Activated naive CD4-positive, alpha-beta T cell treated with anti-CD3 and anti-CD28 coated beads, Interleukin-2, amount 50 U/mL, for 24 hours (primary cell): ENCODE measurements around the gene C10orf90.

Source experiments
- H3K27ac Mint-ChIP-seq: one replicate; pipeline ENCODE4 v1.8.0; 2021; ENCODE audit warnings: mild to moderate bottlenecking, mixed read lengths
- H3K27me3 Mint-ChIP-seq: one replicate; pipeline ENCODE4 v1.8.0; 2021; ENCODE audit warnings: mixed read lengths
- H3K36me3 Mint-ChIP-seq: one replicate; pipeline ENCODE4 v1.8.0; 2021; ENCODE audit warnings: mixed read lengths
- H3K4me1 Mint-ChIP-seq: one replicate; pipeline ENCODE4 v1.8.0; 2021; ENCODE audit warnings: mixed read lengths
- H3K4me3 Mint-ChIP-seq: one replicate; pipeline ENCODE4 v1.8.0; 2021; ENCODE audit warnings: mild to moderate bottlenecking, mixed read lengths
- H3K9me3 Mint-ChIP-seq: one replicate; pipeline ENCODE4 v1.8.0; 2021; ENCODE audit warnings: mixed read lengths

The C10orf90 gene

DNA sequence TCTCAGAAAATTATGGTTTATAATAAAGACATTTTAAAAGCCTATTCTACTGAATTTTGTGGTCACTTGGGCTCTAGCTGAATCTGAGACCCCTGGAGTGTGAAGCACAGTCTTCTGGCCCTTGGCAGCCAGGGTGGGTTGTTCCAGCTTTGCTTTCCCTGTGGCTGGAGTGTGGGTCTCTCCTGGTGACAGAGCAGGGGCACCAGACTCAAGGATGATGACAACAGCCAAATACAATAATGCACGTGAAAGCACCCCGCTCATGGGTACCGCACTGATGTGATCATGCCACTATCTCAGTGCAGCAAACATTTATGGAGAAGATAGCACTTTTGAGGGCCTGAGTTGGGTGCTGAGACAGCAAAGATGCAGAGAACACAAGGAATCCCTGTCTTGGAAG is 147.4 kb downstream of the C10orf90 start:
- no peaks in the 10 kb centered on the region for H3K9me3 Mint-ChIP-seq
- H3K36me3 Mint-ChIP-seq, result no peaks in the 10 kb centered on the region
- no peak overlapping the region for H3K4me3 Mint-ChIP-seq
- H3K27ac Mint-ChIP-seq, result no peak overlapping the region
- H3K4me1 Mint-ChIP-seq, result no peaks in the 10 kb centered on the region
- peaks cover 4% of the 10 kb centered on the region for H3K27me3 Mint-ChIP-seq

- Mint-ChIP-seq H3K27me3 (no peaks in the 10 kb centered on the region), H3K27ac (no peak overlapping the region), H3K9me3 (no peaks in the 10 kb centered on the region), H3K4me1 (no peaks in the 10 kb centered on the region), H3K36me3 (no peaks in the 10 kb centered on the region), H3K4me3 (no peak overlapping the region)
Observed at GRCh38 chr10:126521399-126521798, 149.1 kb downstream of the C10orf90 start.

DNA sequence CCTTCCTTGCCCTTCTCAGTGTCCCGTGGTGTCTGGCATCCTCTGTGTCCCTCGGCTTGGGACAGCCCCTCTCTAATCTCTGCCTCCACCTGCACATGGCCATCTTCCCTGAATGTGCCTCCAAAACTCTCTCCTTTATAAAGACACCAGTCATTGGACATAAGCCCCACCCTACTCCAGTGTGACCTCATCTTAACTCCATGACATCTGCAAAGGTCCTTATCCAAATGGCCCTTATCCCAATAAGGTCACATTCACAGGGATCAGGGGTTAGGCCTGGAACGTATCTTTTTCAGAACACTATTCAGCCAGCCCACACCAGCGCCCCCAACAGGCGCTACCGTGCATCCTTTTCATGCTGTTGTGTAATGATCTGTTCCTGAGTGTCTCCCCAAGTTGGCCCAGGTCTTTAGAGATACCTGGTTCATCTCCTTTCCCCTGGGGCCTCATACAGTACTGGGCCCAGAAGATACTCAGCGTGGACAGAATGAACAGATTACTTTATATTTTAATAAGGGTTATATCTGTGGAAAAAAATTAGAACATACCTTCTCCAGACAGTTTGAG is 149.7 kb downstream of the C10orf90 start:
- Mint-ChIP-seq H3K4me3 (no peak overlapping the region), H3K36me3 (no peaks in the 10 kb centered on the region), H3K9me3 (no peaks in the 10 kb centered on the region), H3K27ac (no peak overlapping the region), H3K4me1 (no peaks in the 10 kb centered on the region), H3K27me3 (no peaks in the 10 kb centered on the region)

- H3K9me3 Mint-ChIP-seq, result no peaks in the 10 kb centered on the region
- no peak overlapping the region for H3K27ac Mint-ChIP-seq
- no peaks in the 10 kb centered on the region for H3K36me3 Mint-ChIP-seq
- H3K4me1 Mint-ChIP-seq, result no peaks in the 10 kb centered on the region
- no peak overlapping the region for H3K4me3 Mint-ChIP-seq
- no peaks in the 10 kb centered on the region for H3K27me3 Mint-ChIP-seq
Observed at GRCh38 chr10:126519992-126520391, 150.5 kb downstream of the C10orf90 start.

GRCh38 chr10:126519185-126519584 is 151.3 kb downstream of the C10orf90 start:
- no peaks in the 10 kb centered on the region for H3K9me3 Mint-ChIP-seq
- H3K4me1 Mint-ChIP-seq, result no peaks in the 10 kb centered on the region
- H3K27ac Mint-ChIP-seq, result no peak overlapping the region
- H3K4me3 Mint-ChIP-seq, result no peak overlapping the region
- no peaks in the 10 kb centered on the region for H3K27me3 Mint-ChIP-seq
- no peaks in the 10 kb centered on the region for H3K36me3 Mint-ChIP-seq

- Mint-ChIP-seq H3K9me3 (no peaks in the 10 kb centered on the region), H3K27me3 (no peaks in the 10 kb centered on the region), H3K4me1 (no peaks in the 10 kb centered on the region), H3K36me3 (no peaks in the 10 kb centered on the region), H3K27ac (no peak overlapping the region), H3K4me3 (no peak overlapping the region)
Observed at GRCh38 chr10:126518218-126519080, 152.0 kb downstream of the C10orf90 start.

- Mint-ChIP-seq H3K4me1 (no peaks in the 10 kb centered on the region), H3K4me3 (no peak overlapping the region), H3K36me3 (no peaks in the 10 kb centered on the region), H3K27me3 (no peaks in the 10 kb centered on the region), H3K27ac (no peak overlapping the region), H3K9me3 (no peaks in the 10 kb centered on the region)
Observed at GRCh38 chr10:126516515-126516914, 154.0 kb downstream of the C10orf90 start.

DNA sequence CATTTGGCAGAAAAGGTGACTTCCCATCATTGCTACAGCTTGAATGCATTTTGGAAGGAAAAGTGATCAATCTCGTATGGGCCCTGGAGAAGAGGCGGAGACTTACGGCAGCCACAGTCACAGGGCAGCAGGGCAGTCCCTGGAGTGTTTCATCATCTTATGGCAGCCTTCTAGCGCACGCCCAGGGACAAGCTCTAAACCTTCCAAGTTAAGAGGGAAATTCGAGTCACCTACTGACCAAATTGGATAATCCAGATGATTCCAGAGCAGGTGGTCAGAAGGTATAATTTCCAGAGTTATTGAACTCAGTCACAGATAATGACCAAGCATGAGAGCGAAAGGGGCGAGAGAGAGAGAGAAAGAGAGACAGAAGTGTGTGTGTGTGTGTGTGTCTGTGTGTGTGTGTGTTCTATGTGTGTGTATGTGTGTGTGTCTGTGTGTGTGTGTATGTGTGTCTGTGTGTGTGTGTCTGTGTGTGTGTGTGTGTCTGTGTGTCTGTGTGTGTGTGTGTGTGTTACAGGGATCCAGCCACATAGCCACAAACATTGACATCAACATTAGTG is 158.5 kb downstream of the C10orf90 start:
- Mint-ChIP-seq H3K4me3 (no peak overlapping the region), H3K27me3 (no peaks in the 10 kb centered on the region), H3K36me3 (no peaks in the 10 kb centered on the region), H3K9me3 (no peaks in the 10 kb centered on the region), H3K4me1 (no peaks in the 10 kb centered on the region), H3K27ac (no peak overlapping the region)

GRCh38 chr10:126509182-126509581 is 161.3 kb downstream of the C10orf90 start:
- Mint-ChIP-seq H3K4me3 (no peak overlapping the region), H3K27ac (no peak overlapping the region), H3K36me3 (no peaks in the 10 kb centered on the region), H3K27me3 (no peaks in the 10 kb centered on the region), H3K4me1 (no peaks in the 10 kb centered on the region), H3K9me3 (no peaks in the 10 kb centered on the region)

- no peak overlapping the region for H3K4me3 Mint-ChIP-seq
- H3K36me3 Mint-ChIP-seq, result no peaks in the 10 kb centered on the region
- H3K27ac Mint-ChIP-seq, result no peak overlapping the region
- no peaks in the 10 kb centered on the region for H3K4me1 Mint-ChIP-seq
- no peaks in the 10 kb centered on the region for H3K27me3 Mint-ChIP-seq
- no peaks in the 10 kb centered on the region for H3K9me3 Mint-ChIP-seq
Observed at GRCh38 chr10:126508535-126509040, 161.9 kb downstream of the C10orf90 start.

- H3K9me3 Mint-ChIP-seq, result no peaks in the 10 kb centered on the region
- peaks cover 2% of the 10 kb centered on the region for H3K27me3 Mint-ChIP-seq
- H3K27ac Mint-ChIP-seq, result no peak overlapping the region
- H3K36me3 Mint-ChIP-seq, result no peaks in the 10 kb centered on the region
- H3K4me3 Mint-ChIP-seq, result no peak overlapping the region
- no peaks in the 10 kb centered on the region for H3K4me1 Mint-ChIP-seq
Observed at GRCh38 chr10:126504761-126505112, 165.8 kb downstream of the C10orf90 start.

DNA sequence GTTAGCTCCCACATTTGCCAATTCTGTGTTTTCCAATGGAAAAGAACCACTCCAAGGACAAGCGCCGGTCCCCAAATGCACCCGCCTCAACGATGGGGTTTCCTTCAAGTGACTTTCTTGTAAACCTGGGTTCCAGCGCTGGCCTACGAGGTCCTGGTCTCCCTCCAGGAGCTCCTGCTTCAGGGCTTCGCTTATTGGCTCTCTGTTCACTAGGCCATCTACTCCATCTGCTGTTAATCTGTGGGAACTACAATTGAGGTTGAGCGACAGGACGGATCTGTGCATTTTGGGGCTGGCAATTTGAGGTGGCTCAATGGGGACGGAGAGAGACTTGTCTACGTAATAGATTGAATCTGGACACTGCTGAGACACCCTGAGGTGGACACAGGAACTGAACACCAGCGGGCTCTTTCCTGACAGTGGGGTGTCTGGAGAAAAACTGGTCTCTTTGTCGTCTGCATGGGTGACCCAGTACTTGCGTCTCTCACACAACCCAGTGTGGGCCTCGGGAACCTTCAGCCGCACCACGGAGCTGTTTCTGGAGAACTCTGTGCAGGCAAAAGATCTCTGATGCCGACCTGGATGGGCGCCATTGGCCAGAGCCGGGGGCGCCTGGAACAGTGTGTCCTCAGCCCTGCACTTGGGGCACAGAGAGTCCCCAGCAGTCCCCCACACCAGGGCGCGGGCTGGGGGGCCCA is 166.3 kb downstream of the C10orf90 start:
- Mint-ChIP-seq H3K4me1 (no peaks in the 10 kb centered on the region), H3K27me3 (peaks cover 2% of the 10 kb centered on the region), H3K9me3 (no peaks in the 10 kb centered on the region), H3K36me3 (no peaks in the 10 kb centered on the region), H3K4me3 (no peak overlapping the region), H3K27ac (no peak overlapping the region)

DNA sequence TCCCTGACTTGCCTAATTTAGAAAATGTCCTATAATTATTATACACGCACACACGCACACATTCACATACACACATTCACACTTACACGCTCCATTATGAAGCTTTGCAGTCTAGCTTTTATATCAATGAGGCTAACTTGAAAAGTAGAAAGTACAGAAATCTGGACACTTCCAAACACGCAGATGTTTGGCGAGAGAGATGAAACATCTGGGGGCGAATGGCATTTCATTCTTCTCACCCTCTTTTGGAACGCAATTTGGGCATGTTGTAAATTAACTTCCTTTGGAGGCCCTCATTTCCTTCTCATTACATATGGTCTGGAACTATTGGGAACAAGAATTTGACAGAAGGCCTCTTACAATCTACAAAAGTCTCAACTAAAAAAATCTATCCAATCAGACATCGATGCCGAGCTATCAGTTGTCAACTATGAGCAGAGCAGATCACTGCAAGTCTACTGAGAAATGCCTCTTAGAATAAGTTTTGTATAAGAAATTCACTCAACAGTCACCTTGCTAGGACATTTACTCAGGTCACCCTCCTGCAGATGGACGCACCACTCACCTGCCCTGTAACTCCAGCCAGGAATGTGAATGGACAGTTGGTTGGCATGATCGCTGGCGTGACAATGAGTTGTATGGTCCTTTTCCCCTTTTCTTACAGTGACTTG is 167.0 kb downstream of the C10orf90 start:
- H3K4me1 Mint-ChIP-seq, result no peaks in the 10 kb centered on the region
- no peaks in the 10 kb centered on the region for H3K9me3 Mint-ChIP-seq
- H3K27ac Mint-ChIP-seq, result no peak overlapping the region
- no peaks in the 10 kb centered on the region for H3K36me3 Mint-ChIP-seq
- H3K27me3 Mint-ChIP-seq, result peaks cover 2% of the 10 kb centered on the region
- no peak overlapping the region for H3K4me3 Mint-ChIP-seq

DNA sequence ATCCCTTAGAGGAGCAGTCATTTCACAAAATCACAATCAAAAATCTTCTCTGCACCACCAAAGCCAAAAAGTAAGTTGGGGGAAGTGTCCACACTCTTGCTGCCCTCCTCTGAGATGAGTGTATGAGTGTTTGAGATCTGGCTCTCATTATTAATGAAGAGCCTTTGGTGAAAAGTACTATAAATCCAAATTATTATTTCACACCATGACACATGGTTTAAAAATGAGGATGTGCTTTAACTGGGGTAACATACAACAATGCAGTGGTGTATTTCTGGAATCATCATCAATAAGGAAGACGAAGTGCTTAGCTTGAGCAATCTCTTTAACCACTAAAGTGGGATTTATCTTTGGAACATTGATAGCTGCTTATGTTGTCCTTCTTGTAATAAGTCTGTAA is 168.1 kb downstream of the C10orf90 start:
- H3K4me3 Mint-ChIP-seq, result no peak overlapping the region
- no peaks in the 10 kb centered on the region for H3K9me3 Mint-ChIP-seq
- peaks cover 2% of the 10 kb centered on the region for H3K27me3 Mint-ChIP-seq
- no peaks in the 10 kb centered on the region for H3K4me1 Mint-ChIP-seq
- no peak overlapping the region for H3K27ac Mint-ChIP-seq
- H3K36me3 Mint-ChIP-seq, result no peaks in the 10 kb centered on the region

- H3K27me3 Mint-ChIP-seq, result peaks cover 2% of the 10 kb centered on the region
- no peaks in the 10 kb centered on the region for H3K9me3 Mint-ChIP-seq
- no peak overlapping the region for H3K4me3 Mint-ChIP-seq
- H3K27ac Mint-ChIP-seq, result no peak overlapping the region
- no peaks in the 10 kb centered on the region for H3K36me3 Mint-ChIP-seq
- no peaks in the 10 kb centered on the region for H3K4me1 Mint-ChIP-seq
Observed at GRCh38 chr10:126501828-126502227, 168.7 kb downstream of the C10orf90 start.
